ENCODE measurements around the gene DUSP6. TPM values are rescaled to one million over a fixed set of nuclear protein-coding genes. Genes with fewer than 3 reads are reported as not detected.

DUSP6 gene
- polyA plus RNA-seq, 3 donors = 85.8 to 94.2 (median 87.2) TPM

DNA sequence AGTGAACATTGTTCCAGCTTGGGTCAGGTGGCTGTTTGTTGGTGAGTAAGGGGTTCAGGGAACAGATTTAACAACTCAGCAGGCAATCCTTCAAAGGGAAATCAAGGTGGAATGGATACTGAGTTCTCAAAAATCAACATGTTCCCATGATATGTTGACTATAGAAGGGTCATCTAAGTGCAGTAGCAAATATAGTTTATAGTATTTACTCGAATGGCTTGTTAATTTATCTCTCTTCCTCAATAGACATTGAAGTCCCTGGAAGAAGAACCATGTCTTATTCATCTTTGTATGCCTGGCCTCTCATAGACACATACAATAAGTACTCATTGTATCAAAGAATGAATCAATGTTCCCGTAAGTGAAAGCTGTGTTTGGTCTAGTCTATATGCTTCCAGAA, 24.5 kb upstream of the DUSP6 start:
- no peak for DNase-seq (ENCODE audit: low read depth in 3 of 3, low spot score in 2 of 3)

GRCh38 chr12:89376202-89376529, 23.9 kb upstream of the DUSP6 start:
- DNase-seq (ENCODE audit: low read depth in 3 of 3, low spot score in 2 of 3) = no peak

DNA sequence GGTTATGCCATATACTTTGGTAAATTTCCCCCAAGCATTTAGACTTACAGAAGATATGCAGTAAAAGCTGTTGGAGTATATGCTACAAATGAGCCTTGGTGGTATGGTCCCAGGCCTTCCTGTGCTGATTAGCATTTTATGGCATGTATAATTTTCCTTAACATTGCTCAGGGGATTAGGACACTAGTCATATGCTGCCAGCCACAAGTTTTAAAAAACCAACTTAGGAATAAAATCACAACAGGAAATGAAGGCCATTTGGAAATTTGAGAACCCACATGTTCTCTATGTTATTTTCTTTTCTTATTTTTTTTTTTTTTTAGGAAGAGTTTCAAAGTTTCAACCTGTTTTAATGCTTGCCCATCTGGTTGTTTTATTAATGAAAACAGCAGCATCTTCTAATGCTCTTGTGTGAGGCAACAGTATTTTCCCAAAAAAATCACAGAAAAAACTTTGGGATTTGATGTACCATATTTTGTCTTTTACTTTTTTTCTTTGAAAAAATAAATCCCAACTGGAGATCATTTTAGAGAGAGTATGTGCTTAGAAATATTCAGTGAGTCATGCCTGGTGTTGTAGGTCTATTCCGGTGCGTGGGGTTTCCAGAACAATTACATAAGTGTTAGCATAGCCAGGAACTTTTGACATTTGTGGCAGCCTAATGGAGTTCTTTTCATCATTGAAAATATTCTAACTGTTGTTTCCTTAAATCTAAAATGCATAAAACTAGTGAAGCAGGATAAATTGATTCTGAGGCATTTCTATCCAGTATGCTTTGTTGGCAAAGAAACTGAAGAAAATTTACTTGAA, 21.7 kb upstream of the DUSP6 start:
- DNase-seq (ENCODE audit: low read depth in 3 of 3, low spot score in 2 of 3) = no peak

DNA sequence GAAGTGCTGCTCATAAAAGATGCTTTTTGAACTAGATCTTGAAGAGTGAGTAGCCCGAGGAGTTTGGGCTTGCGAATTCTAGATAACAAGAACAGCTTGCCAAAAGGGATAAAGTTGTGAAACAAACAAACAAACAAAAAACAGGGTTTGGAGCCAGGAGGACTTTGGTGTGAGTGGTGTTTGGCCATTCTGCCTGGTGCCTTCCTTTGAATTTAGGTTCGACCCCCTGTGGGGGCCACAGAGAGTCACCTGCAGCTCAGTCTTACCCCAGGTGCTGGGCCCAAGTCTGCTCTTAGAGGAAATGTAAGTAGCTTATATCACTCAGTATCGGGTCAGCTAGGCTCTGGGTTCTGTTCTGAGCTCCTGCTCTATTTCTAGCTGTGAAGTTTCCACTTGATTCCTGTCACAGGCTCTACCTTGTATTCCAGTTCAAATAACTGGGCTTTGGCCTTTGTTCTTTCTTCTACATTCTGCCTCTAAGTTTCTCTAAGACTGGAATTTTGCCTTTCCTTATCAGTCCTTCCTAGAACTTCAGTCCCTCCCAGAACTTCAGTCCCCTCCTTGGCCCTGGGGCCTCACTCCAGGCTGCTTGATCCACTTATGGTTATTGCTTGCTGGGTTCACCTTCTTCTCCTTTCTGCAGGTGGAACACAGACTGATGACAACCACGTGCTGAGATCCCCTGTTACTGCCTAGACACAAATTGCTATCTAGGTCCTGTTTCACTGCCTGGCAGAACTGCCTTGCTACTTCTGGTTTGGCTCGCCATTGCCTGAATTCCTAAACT, 20.5 kb upstream of the DUSP6 start:
- no peak for DNase-seq (ENCODE audit: low read depth in 3 of 3, low spot score in 2 of 3)

GRCh38 chr12:89370850-89371249, 18.5 kb upstream of the DUSP6 start:
- DNase-seq (ENCODE audit: low read depth in 3 of 3, low spot score in 2 of 3) = no peak

GRCh38 chr12:89370421-89370831, 18.1 kb upstream of the DUSP6 start:
- no peak for DNase-seq (ENCODE audit: low read depth in 3 of 3, low spot score in 2 of 3)

DNA sequence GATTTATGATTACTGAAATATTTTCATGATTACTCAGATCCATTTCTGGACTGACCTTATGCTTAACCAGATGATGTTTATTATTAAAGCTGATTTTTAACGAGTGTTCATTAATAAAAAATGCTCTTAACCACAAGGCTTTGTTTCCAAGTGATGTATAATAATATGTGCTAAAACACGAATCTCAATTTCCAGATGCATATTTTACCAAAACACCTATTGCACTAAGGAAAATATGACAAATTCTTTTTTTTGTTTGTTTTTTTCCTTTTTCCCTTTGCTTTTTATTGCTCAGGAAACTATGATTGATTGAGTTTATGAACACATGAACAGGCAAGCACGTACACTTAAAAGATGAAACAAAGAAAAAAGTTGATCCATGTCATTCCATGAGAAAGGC, 16.9 kb upstream of the DUSP6 start:
- DNase-seq (ENCODE audit: low read depth in 3 of 3, low spot score in 2 of 3) = no peak

DNA sequence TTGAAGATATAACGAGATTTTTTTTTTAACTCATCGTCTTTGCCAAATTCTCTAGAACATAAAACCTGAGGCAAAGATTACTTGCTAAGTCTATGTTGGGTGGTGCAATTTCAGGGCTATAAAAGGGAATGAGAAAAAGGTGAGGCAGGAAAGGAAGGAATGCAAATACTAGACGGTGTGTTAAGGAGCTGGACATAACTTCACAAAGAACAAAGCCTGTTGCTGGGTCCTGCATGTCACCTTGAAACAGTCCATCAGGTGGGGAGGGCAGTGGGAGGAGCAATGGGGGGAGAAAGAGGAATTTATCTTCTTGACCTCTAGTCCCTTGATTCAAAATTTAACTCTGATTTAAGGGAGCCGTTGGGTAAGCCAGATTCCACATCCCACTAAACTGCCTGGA, 16.1 kb upstream of the DUSP6 start:
- no peak for DNase-seq (ENCODE audit: low read depth in 3 of 3, low spot score in 2 of 3)

DNA sequence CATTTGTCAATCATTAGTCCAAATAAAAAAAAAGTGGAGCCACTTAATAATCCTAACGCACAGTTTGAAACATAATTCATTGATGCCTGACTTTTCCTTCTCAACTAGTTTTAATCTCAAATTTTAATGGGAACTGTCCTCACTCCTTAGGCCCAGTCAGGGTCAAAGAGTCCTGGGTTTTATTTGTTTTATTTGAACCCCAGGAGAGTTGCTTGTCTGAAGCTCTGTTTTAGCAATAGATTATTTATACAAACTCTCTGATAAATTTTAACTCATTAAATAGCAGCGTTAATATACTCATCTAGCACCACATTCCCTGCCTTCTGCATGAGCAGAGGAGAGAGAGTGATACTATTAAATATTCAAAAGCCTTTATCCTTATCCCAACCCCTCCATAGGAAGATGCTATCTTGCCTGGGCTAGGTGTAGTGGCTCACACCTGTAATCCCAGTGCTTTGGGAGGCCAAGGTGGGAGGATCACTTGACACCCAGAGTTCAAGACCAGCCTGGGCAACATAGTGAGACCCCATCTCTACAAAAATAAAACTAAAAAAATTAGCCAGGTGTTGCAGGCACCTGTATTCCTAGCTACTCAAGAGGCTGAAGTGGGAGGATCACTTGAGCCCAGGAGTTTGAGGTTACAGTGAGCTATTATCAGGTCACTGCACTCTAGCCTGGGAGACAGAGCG, 14.5 kb upstream of the DUSP6 start:
- no peak for DNase-seq (ENCODE audit: low read depth in 3 of 3, low spot score in 2 of 3)

DNA sequence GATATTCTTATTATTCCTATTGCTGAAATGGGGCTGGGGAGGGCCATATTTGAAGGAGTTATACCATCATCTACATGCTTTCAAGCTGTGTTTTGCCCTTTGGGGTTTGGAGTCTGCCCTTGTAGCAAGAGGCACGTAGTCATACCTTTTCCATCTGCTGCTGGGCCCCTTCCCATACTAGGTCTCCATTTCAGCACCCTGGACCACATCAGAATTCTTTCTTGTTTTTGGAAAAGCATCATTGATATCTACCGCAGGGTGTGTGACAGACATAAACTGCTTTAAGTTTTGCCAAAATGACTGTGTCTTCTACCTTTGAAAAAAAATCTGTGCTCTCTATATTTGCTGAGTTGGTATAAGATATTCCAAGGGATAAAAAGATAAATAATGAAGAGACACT, 12.3 kb upstream of the DUSP6 start:
- no peak for DNase-seq (ENCODE audit: low read depth in 3 of 3, low spot score in 2 of 3)

DNA sequence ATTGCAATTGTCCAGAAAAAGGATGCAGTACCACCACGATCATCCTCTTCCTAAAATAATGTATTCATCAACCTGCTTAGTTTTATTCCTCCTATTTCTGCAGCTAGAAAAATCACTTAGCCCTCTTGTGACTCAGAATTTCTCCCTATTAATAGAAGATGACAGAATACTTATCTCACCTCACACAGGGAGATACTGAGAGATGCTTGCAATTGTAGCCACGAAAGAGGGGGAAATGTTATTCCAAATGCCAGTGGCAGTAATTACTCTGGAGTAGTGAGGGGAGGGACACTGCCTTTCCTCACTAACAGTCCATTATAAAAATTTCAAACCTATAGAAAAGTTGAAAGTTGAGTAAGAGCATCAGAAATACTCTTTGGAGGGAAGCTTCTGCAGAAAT, 11.8 kb upstream of the DUSP6 start:
- no peak for DNase-seq (ENCODE audit: low read depth in 3 of 3, low spot score in 2 of 3)

GRCh38 chr12:89363582-89363981, 11.3 kb upstream of the DUSP6 start:
- no peak for DNase-seq (ENCODE audit: low read depth in 3 of 3, low spot score in 2 of 3)

DNA sequence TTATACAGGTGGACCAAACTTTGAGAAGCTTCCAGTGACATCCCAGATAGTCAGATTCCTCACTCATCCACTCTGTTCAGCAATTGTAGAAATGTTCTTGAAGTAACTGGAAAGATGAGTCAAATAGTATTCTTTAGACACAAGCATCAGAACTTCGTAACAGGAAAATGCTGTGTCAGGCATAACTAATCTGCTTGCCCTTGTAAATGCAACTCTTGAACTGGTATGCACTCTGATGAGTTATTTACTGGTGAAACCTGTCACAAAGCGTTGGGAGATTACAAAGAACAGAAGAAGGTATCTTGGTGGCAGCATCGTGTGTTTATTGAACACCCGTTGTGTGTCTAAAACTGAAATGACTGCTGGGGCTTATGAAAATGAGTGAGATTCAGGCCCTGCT, 10.8 kb upstream of the DUSP6 start:
- DNase-seq (ENCODE audit: low read depth in 3 of 3, low spot score in 2 of 3) = no peak

DNA sequence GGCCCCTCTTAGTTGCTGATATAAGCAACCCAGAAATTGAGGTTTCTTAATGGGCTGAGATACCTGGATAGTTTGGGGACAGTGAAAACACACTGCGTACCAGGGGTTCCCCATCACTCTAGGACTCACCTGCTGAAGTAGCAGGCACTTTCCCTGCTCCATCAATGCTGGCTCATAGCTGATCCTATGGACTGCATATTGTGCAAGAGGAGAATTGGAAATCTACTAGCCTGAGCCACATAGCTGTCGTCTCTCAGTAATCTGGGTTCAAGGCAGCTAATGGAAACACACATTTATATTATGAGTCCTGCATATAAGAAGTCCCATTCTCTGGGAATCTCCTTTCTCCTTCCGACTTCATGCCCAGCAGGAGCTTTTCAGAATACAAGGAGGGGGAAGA, 7.3 kb upstream of the DUSP6 start:
- DNase-seq (ENCODE audit: low read depth in 3 of 3, low spot score in 2 of 3) = no peak

DNA sequence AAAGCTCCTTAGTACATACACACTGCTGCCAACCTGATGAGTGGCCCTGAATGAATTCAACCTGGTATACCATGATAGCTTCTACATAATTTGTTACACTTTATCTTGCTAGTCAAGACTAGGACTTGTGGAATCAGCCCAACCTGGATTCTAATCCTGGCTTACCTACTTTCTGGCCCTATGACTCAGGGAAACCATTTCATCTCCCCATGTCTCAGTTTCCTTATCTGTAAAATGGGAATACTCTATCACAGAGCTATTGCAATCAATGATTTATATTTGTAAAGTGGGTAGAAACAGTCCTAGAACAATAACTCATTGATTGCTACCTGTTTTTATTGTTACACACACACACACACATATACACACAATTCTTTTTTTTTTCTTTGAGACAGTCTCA, 6.5 kb upstream of the DUSP6 start:
- no peak for DNase-seq (ENCODE audit: low read depth in 3 of 3, low spot score in 2 of 3)

GRCh38 chr12:89357297-89357730, 5.0 kb upstream of the DUSP6 start:
- no peak for DNase-seq (ENCODE audit: low read depth in 3 of 3, low spot score in 2 of 3)

- DNase-seq (ENCODE audit: low read depth in 3 of 3, low spot score in 2 of 3) = no peak
These were observed 3.9 kb upstream of the DUSP6 start for GRCh38 chr12:89356069-89356665.

DNA sequence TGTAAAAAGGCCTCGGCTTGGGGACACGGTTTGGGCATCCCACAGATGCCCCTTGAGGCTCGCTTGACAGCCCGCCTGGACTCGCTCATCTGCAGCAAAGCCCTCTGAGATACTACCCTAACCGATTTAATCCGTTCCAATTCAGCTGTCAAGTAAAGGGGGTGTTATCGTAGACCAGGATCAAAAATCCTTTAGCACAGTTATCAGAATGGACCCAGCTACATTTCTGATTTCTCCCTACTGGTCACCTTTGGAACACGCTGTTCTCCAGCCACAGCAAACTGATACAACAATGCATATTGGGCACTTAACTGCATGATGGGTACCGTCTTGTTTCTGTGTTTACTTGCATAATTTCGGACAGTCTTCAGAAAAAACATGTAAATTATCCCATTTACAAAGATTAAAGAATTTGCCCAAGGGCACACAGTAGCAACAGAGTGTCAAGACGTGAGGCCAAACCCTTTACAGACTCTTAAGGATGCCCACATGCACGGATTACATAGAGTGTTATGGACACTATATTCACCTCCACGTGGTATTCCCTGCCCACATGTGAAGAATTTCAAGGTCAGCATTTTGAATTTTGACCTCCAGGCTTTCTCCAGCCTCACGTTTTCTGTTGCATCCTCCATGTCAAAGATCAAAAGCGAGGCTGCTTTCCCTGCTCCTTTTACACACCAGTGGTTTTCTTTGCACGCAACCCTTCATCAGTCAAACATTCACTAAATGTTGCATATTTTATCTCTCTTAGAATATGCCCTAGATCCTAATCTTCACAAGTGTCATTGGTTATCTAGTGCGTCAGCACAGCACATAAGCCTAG, 3.2 kb upstream of the DUSP6 start:
- no peak for DNase-seq (ENCODE audit: low read depth in 3 of 3, low spot score in 2 of 3)

- DNase-seq (ENCODE audit: low read depth in 3 of 3, low spot score in 2 of 3) = no peak
These were observed 2.3 kb upstream of the DUSP6 start for GRCh38 chr12:89354612-89355067.

All from right renal cortex interstitium (tissue), 3 donors.